Erythroblast (primary cell): Measurements from ENCODE around the gene EGLN3.

Source experiments
- GATA1 ChIP-seq: IDR thresholded peaks from 2 replicates; pipeline ENCODE4 v1.6.1; 2011; ENCODE audit warnings: low read depth, mild to moderate bottlenecking, control low read depth, low read length, moderate library complexity
- POLR2A ChIP-seq: IDR thresholded peaks from 2 replicates; pipeline ENCODE4 v1.6.1; 2011; ENCODE audit warnings: mild to moderate bottlenecking, low read length

DNA sequence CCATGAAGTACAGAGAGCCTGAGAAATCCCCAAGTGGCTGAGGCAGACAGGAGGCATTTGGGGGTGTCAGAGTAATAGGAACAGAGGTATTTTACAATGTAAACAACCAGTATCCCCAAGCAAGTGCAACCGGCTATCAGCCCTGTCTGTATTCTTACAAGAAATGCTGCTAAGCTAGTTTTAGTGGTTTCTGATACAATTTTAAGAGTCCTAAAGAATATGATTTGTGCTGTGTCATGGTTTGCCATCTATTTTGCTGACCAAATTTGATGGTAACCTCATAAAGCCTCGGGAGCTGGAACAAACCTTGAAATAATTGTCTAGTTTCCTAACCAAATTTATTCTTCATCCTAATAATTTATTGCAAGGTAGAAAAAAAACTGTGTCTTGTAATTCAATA, 46.7 kb upstream of the EGLN3 start:
- TF ChIP-seq POLR2A, result no peak
- TF ChIP-seq GATA1, result no peak
